GM20431 (cell line): ENCODE results near the gene CEACAM3.

Experiments
- in situ Hi-C: fragments of 300-500 bp; cut with MseI, MboI; formaldehyde crosslinking; loops from one replicate; pipeline ENCODE4 v1.15.0; 2020; ENCODE audit warnings: low sequenced_read_pairs; ENCODE audit not compliant: unreplicated experiment

CEACAM3 gene

GRCh38 chr19:41792513-41793413 is 3.6 kb upstream of the CEACAM3 start:
- in situ Hi-C loops, result no loop called here

- in situ Hi-C loops, result no loop called here
Measured at GRCh38 chr19:41793414-41793727, 3.0 kb upstream of the CEACAM3 start.

GRCh38 chr19:41795031-41795461 is 1.3 kb upstream of the CEACAM3 start:
- in situ Hi-C loops, result no loop called here

- in situ Hi-C loops, result no loop called here
Measured at GRCh38 chr19:41796901-41797300, 514 bp downstream of the CEACAM3 start.

GRCh38 chr19:41799444-41800000 is 3.1 kb downstream of the CEACAM3 start:
- in situ Hi-C loops, result no loop called here

GRCh38 chr19:41801031-41801430 is 4.6 kb downstream of the CEACAM3 start:
- in situ Hi-C loops, result no loop called here

- in situ Hi-C loops, result no loop called here
Measured at GRCh38 chr19:41801792-41802211, 5.4 kb downstream of the CEACAM3 start.

- in situ Hi-C loops, result no loop called here
Measured at GRCh38 chr19:41802770-41803169, 6.4 kb downstream of the CEACAM3 start.

GRCh38 chr19:41804336-41804735 is 7.9 kb downstream of the CEACAM3 start:
- in situ Hi-C loops, result no loop called here

GRCh38 chr19:41807176-41807575 is 10.8 kb downstream of the CEACAM3 start:
- in situ Hi-C loops, result no loop called here

- in situ Hi-C loops, result no loop called here
Measured at GRCh38 chr19:41808663-41809566, 12.5 kb downstream of the CEACAM3 start.

- in situ Hi-C loops, result no loop called here
Measured at GRCh38 chr19:41810301-41810700, 13.9 kb downstream of the CEACAM3 start.

- in situ Hi-C loops, result no loop called here
Measured at GRCh38 chr19:41811036-41811435, 14.6 kb downstream of the CEACAM3 start.

- in situ Hi-C loops, result no loop called here
Measured at GRCh38 chr19:41811981-41812380, 15.6 kb downstream of the CEACAM3 start.

GRCh38 chr19:41813911-41814310 is 17.5 kb downstream of the CEACAM3 start:
- in situ Hi-C loops, result no loop called here

GRCh38 chr19:41815301-41815700 is 18.9 kb downstream of the CEACAM3 start:
- in situ Hi-C loops, result no loop called here

- in situ Hi-C loops, result no loop called here
Measured at GRCh38 chr19:41816761-41817160, 20.4 kb downstream of the CEACAM3 start.

GRCh38 chr19:41821003-41821735 is 24.8 kb downstream of the CEACAM3 start:
- in situ Hi-C loops, result no loop called here

- in situ Hi-C loops, result no loop called here
Measured at GRCh38 chr19:41837981-41838708, 41.8 kb downstream of the CEACAM3 start.
